Left kidney (tissue), 2 donors: ENCODE results near the gene ATP5PO. TPM values are rescaled to one million over a fixed set of nuclear protein-coding genes. Genes with fewer than 3 reads are reported as not detected.
A peak's percentile ranks its signal among the peaks of the same experiment; 100 is the strongest.
"Not testable (repeated sequence)": the region's sequence is repeated elsewhere in the genome, so short reads cannot be mapped to it uniquely, and the experiment has no call there.

ENCODE experiments used
- DNase-seq: peaks from one replicate; pipeline ENCODE4 v3.0.0-alpha.2; 2013
- polyA plus RNA-seq: library from polyadenylated mRNA; unstranded; fragments of 120-200 nt; gene quantifications from one replicate; pipeline ENCODE4 v1.2.1, GENCODE V29; 2013; ENCODE audit not compliant: insufficient read length

ATP5PO gene
- polyA plus RNA-seq, 1 donor = 346 TPM

DNA sequence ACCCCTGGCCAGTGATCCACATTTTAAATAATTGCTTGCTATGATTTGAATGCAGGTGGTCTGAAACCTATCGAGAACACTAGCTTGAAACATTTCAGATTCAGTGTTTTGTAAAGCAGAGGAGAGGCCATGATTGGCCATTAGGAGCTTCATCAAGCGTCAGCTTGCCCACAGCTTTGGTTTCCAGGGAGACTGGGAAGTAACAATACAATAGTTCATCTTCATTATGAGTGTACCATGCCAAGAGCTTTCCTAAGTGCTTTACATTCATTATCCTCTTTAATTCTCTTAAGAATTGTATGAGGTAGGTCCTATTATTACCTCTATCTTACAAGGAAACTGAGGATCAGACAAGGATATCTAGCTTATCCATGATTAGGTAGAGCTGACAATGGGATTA lies 27.7 kb upstream of the ATP5PO start:
- no peak for DNase-seq

- no peak for DNase-seq
These were observed 26.8 kb upstream of the ATP5PO start for GRCh38 chr21:33942426-33942825.

GRCh38 chr21:33940881-33941245 lies 25.3 kb upstream of the ATP5PO start:
- DNase-seq = no peak

DNA sequence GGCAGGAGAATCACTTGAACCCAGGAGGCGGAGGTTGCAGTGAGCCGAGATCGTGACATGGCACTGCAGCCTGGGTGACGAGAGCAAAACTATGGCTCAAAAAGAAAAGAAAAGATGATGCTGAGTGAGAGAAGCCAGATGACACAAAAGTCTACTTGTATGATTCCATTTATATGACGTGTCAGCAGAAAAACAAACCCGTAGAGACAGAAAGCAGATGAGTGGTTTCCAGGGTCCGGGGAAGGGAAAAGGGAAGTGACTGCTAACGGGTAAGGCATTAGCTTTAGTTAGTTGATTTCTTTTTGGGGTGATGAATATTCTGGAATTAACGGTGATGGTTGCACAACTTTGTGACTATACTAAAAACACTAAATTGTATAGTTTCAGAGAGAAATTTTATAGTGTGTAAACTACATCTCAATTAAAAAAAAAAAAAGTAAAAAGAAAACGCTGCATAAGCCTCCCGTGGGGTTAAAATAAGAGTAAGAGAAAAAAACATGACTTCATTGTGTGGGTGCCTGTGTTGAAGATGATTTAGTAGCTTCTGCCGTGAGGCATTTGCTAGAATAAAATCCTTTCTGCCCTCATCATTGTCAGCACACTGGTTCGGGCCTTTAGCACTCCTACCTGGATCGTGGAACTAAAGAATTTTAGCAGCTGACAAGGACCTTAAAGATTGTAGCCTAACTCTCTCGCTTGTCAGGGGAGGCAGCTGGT lies 24.7 kb upstream of the ATP5PO start:
- no peak for DNase-seq

- no peak for DNase-seq
These were observed 23.6 kb upstream of the ATP5PO start for GRCh38 chr21:33939226-33939625.

DNA sequence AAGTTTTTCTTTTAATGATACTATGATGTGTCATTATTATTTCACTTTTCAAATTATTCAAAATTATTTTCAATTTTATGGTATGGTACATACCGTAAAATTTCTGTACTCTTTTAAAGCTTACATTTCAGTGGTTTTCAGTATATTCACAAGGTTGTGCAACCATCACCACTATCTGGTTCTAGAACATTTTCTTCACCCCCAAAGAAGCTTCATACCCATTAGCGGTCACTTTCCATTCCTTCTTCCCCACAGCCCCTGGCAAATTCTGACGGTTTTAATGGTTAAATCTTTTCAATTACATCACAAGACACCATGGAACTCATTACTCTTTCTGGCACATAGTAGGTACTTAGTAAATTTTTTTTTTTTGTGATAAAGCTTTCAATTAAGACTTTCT lies 22.8 kb upstream of the ATP5PO start:
- no peak for DNase-seq

DNA sequence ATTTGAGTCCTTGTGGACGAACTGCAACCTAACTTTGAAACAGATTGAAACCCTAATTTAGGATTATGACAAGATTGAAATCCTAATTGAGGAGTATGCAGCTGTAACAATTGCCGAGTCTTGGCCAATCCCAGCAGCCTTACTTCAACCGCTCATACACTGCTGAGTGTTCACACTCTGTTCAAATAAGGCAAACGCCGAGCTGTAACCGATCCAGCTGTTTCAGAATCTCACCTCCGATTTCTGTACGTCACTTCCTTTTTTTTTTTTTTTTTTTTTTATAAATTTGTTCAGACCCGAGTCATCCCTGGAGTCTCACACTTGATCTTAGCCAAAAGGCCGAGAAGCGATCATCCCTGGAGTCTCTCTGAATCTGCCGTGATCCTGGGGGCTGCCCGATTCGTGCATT lies 22.3 kb upstream of the ATP5PO start:
- DNase-seq = no peak

DNA sequence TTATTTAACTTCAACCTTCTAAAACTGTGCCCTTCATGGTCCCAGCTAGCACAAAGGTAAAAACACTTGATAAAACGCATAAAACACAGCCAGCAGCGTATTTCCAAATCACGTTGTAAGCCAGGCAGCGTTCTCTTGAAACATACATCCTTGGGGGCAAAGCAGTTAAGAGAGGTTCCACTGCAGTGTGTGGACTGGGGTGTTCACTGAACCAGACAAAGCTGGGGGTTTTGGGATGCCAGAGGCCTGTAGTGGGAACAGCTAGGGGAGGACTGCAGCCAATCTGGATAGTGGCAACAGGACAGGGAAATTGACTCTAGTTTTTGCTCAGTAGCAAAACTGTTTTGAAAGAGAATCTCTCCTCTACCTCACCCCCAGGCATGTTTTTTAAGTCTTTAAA lies 21.5 kb upstream of the ATP5PO start:
- DNase-seq = no peak

DNA sequence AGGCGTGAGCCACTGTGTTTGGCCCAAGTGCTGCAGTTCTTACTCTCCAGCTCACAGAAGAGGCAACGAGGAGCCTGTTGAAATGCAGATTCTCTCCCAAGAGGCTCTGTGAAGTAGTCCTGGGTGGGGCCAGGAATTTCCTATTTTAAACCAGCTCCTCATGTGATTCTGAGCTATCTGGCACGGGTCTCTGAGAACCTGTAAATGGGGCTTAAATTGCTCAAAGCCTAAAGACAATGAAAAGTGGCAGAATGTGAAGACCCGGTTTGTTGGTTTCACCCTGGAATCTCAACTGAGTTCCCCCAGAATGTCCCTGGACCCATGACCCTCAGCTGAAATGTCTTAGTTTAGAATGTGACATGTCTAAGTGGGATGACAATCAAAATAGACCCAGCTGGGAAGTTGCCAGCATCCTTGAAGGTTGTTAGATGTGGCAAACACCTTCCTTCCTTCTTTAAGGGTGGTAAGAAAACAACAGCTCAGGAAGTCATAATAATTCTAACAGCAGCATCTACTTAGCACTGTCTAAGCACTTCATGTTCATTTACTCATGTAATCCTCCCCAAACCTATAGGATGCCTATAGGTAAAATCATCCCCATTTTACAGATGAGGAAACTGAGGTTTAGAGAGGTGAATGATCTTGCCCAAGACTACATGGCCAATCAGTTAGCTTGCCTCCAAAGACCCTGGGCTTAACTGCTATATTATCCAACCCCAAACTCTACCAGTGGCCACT lies 20.9 kb upstream of the ATP5PO start:
- DNase-seq = no peak

DNA sequence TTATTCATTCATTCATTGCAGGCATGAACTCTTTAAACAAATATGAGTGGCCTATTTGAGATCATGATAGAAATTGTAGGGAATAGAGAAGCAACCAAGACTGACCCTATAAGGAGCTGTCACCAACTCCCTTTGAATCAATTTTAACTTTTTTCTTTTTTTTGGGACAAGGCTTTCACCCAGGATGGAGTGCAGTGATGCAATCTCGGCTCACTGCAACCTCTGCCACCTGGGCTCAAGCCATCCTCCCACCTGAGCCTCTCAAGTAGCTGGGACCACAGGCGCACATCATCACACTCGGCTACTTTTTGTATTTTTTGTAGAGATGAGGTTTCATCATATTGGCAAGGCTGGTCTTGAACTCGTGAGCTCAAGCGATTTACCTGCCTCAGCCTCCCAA lies 17.1 kb upstream of the ATP5PO start:
- no peak for DNase-seq

- DNase-seq = no peak
These were observed 16.3 kb upstream of the ATP5PO start for GRCh38 chr21:33931799-33932390.

GRCh38 chr21:33931052-33931798 lies 15.6 kb upstream of the ATP5PO start:
- DNase-seq = not testable (repeated sequence)

GRCh38 chr21:33926248-33926647 lies 10.6 kb upstream of the ATP5PO start:
- DNase-seq = not testable (repeated sequence)

- DNase-seq = no peak
These were observed 9.1 kb upstream of the ATP5PO start for GRCh38 chr21:33924766-33925100.

- peak; percentile 89 for DNase-seq
These were observed 8.6 kb upstream of the ATP5PO start for GRCh38 chr21:33924079-33924765.

DNA sequence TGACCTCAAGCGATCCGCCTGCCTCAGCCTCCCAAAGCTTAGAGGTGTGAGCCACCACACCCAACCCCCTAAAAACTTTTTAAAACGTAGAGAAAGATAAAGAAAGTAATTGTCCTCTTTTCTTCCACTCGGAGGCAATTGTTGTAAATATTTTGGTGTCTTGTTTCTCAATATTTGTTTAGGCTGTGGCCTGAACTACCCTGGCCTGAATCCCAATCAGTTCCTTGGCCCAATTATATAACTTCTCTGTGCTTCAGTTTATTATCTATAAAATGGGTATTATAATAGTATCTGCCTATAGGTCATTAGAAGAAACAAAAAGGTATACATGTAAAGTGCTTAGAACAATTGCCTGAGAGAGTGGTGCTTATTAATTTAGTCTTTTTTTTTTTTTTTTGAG lies 1.8 kb upstream of the ATP5PO start:
- no peak for DNase-seq

- DNase-seq = no peak
These were observed 580 bp upstream of the ATP5PO start for GRCh38 chr21:33916200-33916567.

- DNase-seq = no peak
These were observed 1.4 kb downstream of the ATP5PO start for GRCh38 chr21:33914188-33914587.

GRCh38 chr21:33909756-33910155 lies 5.8 kb downstream of the ATP5PO start:
- no peak for DNase-seq

DNA sequence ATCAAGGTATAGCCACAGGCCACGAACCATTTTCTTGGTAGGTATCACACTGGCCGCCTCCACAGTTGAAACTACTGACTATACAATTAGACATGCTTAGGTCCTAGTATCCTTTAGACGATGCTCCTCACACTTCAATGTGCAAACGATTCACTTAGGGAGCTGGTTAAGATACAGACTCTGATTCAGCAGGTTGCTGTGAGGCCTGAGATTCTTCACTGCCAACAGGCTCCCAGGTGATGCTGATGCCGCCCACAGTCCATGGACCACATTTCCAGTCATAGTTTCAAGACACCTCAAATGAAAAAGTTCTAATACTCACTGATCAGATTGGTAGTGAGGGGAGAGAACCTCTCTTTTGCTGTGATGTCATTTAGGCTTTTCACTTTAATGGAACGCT lies 6.8 kb downstream of the ATP5PO start:
- no peak for DNase-seq

DNA sequence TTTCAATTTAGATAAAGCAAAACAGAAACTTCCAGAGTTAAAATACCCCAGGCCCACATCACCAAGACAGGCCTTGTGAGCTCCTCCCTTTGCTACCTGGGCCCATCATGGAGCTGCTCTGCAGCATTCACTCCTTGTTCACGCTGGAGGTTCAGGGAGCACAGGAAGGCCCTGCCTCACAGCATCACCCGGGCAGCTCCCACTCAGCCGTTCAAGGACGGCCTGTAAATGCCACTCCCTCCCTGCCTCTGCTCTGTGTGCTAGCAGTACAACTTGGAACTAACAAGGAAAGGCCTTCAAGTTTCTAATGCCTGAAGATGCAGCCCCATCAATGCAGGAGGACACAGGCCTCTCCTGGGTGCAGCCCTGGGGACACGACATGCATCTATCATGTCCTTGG lies 11.6 kb downstream of the ATP5PO start:
- DNase-seq = no peak

DNA sequence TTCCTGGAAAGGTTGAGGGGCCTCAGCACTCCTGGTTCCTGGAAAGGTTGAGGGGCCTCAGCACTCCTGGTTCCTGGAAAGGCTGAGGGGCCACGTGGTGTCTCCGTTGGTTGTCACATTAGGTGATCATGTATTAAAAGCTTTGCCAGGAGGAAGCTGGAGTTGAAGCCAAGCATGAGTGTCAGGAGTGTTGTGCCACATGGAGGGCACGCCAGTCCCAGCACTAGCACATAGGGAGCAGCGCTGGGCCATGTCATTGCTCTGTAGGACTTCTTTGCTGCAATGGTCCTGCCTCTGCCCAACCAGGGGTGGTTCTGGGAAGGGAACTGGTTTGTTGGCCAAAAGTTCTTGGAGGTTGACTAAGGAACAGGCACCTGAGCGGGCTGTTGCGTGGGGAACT lies 13.3 kb downstream of the ATP5PO start:
- no peak for DNase-seq
